ENCODE results near the gene NAT8.
"Not testable (repeated sequence)": the region's sequence is repeated elsewhere in the genome, so short reads cannot be mapped to it uniquely, and the experiment has no call there.

Gene NAT8

DNA sequence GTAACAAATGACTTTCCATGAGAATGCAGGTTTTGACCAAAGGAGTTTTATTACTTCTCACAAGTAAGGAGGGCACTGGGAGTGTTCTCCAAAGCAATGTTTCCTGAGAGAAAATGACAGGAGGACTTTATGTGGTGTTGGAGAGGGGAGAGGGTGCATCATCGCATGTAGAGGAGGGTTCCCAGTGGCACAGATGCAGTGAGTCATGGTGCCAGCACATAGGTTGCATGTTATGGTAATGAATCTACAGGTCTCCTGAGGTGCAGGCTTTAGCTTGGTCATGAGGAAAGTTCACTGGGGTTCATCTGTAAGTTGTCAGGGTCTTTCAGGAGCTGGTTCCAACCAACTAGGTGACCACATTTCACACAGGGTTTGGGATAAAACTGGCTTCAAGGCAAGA is 30.4 kb downstream of the NAT8 start:
- TF ChIP-seq ZFX (IDR thresholded peaks at IDR 0.05; ENCODE audit: borderline replicate concordance), result no peak
- TF ChIP-seq, protein P1, sequence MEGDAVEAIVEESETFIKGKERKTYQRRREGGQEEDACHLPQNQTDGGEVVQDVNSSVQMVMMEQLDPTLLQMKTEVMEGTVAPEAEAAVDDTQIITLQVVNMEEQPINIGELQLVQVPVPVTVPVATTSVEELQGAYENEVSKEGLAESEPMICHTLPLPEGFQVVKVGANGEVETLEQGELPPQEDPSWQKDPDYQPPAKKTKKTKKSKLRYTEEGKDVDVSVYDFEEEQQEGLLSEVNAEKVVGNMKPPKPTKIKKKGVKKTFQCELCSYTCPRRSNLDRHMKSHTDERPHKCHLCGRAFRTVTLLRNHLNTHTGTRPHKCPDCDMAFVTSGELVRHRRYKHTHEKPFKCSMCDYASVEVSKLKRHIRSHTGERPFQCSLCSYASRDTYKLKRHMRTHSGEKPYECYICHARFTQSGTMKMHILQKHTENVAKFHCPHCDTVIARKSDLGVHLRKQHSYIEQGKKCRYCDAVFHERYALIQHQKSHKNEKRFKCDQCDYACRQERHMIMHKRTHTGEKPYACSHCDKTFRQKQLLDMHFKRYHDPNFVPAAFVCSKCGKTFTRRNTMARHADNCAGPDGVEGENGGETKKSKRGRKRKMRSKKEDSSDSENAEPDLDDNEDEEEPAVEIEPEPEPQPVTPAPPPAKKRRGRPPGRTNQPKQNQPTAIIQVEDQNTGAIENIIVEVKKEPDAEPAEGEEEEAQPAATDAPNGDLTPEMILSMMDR (IDR thresholded peaks at IDR 0.05), result no peak
- no peak overlapping the region for H3K27ac ChIP-seq

DNA sequence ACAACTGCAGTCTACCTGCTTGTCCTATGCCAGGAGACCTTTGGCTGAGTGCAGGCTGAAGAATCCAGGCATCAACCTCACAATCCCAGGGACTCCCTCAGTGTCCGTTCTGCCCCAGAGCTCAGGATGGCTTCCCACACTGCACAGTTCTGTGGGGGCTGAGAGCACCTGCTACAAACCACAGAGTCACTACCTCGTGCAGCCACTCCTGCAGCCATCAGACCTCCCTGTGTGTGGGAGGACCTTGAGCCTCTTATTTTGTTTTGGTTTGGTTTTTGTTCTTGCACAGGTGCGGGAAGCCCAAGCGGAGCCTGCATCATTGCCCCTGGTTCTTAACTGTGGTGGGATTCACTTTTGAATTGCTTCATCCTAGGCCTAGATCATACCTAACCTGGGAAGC is 31.0 kb downstream of the NAT8 start:
- TF ChIP-seq ZFX (IDR thresholded peaks at IDR 0.05; ENCODE audit: borderline replicate concordance), result no peak
- TF ChIP-seq, protein P1 (IDR thresholded peaks at IDR 0.05), result no peak
- H3K27ac ChIP-seq, result no peak overlapping the region

DNA sequence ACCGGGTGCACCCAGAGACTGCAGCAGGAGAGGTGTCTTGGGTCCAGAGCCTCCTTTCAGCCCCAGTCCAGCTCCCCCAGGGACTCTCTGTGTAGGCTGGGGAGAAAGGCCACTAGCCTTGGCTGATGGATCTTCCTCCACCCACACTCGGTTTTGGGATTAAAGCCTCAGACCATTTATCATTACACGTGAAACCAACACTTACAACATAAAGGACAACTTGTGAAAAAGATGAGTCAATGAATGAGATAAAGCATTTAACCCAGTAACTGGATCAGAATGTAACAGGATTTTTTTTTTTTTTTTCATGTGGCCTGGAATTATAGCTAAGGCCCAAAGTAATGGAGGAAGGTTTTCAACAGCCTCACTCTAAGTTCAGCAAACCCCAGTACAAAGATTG is 32.1 kb downstream of the NAT8 start:
- no peak overlapping the region for H3K27ac ChIP-seq
- TF ChIP-seq ZFX (IDR thresholded peaks at IDR 0.05; ENCODE audit: borderline replicate concordance), result no peak
- TF ChIP-seq, protein P1 (IDR thresholded peaks at IDR 0.05), result no peak

DNA sequence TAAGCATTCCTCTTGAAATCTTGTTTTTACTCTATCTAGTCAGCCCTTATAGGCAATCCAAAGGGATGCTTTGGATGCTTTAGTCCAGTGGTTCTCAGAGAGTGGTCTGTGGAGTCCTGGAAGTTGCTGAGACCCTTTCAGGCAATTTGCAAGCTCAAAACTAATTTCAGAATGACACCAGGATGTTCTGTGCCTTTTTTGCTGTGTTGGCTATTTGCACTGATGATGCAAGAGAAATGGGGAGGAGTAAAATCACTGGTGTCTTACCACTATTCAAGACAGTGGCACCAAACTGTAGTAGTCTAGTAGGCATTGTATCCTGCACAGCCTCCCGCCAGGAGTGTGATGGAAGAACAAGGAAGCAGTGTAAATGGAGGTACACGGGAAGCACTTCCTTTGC is 37.6 kb downstream of the NAT8 start:
- not testable (repeated sequence) for H3K27ac ChIP-seq

DNA sequence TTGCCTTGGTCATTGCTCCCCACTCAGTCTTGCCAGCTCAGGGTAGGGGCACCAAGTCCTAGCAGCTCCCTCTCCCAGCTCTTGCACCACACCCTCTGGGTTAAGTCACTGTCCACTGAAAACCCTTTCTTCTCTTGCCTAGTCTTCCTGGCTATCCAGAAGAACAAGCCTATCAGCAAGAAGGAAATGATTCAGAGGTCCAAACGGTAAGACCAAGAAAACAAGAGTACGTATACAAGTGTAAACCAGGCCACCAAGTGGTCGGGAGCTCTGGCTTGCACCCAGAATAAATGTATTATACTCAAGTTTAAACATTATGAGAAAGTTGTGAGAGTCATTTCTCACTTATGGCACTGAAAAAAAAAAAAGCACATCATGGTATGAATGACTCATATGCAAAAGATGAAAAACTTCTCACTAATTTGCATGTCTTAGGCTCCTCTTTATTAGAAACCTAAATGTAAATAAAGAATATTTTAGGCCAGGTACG is 39.1 kb downstream of the NAT8 start:
- not testable (repeated sequence) for H3K27ac ChIP-seq

DNA sequence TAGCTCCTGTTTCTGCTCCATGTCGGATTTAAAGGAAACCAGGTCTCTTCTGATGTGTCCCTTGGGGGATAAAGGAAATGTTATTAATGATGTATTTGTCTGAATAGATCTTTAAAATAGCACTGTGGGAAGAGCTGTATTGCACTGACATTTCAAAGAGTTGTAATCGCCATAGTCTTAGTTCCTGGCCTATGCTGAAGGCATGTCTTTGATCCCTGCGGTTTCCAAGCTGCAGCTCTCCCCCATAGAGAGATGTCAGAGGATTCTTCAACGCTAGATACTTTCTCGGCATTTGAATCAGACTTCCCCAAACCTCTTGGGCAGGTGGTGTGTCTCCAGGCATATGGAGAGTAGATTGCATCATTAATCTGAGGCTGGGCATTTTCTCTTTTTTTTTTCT is 40.4 kb downstream of the NAT8 start:
- TF ChIP-seq, protein P1 (IDR thresholded peaks at IDR 0.05), result no peak
- no peak for TF ChIP-seq ZFX (IDR thresholded peaks at IDR 0.05; ENCODE audit: borderline replicate concordance)
- H3K27ac ChIP-seq, result no peak overlapping the region

DNA sequence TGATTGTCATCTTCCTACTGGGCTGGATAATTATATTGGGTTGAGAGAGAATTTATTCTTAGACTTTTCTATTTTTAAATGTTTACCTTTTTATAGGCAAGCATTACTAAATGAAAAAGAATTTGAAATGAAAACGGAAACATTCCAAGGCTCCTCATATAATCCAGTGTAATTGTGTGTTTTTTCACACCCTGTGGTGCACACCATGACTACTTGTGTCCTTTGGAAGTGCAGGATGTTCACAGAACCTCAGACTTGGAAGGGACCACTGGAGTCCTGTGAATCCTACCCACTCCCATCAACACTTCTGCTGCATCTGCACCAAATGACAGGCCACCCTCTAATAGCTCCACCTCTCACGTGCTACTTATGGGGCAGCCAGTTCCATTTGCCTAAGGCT is 48.0 kb downstream of the NAT8 start:
- no peak overlapping the region for H3K27ac ChIP-seq
- TF ChIP-seq, protein P1 (IDR thresholded peaks at IDR 0.05), result no peak

DNA sequence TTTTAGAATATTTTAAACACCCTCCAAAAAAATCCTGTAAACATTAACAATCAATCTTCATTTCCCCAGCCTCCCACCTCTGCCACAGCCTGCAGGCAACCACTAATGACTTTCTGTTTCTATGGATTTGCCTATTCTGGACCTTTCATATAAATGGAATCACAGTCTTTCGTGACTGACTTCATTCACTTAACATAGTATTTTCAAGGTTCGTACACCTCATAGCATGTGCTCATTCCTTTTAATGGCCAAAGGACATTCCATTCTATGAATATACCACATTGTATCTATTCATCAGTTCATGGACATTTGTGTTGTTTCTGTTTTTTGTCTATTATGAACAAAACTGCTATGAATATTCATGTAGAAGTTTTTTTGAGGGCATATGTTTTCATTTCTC is 48.5 kb downstream of the NAT8 start:
- no peak overlapping the region for H3K27ac ChIP-seq
- TF ChIP-seq, protein P1 (IDR thresholded peaks at IDR 0.05), result no peak
- TF ChIP-seq ZFX (IDR thresholded peaks at IDR 0.05; ENCODE audit: borderline replicate concordance), result no peak
